GM21717 (cell line): Measurements from ENCODE around the gene CALY.

ENCODE experiments used
- ATAC-seq: cut with Tn5 transposase; IDR thresholded peaks from one replicate; pipeline ENCODE4 v1.9.1; 2021; ENCODE audit warnings: mild to moderate bottlenecking, moderate library complexity; ENCODE audit not compliant: unreplicated experiment

Gene CALY

DNA sequence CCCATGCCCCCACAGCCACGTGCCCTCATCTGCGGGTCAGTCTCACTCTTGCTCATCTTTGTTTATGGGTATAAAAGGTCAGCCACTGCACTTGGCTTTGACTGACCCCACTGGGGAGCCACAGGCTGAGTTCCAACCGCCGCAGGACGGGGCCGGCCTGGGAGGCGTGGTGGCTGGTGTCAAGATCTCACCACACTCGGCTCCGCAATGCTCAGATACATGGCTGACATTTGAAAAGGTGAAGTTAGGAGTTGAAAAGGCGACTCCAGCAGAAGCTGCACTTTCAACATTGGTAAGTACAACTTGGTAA, 42.9 kb downstream of the CALY start:
- no peak for ATAC-seq

DNA sequence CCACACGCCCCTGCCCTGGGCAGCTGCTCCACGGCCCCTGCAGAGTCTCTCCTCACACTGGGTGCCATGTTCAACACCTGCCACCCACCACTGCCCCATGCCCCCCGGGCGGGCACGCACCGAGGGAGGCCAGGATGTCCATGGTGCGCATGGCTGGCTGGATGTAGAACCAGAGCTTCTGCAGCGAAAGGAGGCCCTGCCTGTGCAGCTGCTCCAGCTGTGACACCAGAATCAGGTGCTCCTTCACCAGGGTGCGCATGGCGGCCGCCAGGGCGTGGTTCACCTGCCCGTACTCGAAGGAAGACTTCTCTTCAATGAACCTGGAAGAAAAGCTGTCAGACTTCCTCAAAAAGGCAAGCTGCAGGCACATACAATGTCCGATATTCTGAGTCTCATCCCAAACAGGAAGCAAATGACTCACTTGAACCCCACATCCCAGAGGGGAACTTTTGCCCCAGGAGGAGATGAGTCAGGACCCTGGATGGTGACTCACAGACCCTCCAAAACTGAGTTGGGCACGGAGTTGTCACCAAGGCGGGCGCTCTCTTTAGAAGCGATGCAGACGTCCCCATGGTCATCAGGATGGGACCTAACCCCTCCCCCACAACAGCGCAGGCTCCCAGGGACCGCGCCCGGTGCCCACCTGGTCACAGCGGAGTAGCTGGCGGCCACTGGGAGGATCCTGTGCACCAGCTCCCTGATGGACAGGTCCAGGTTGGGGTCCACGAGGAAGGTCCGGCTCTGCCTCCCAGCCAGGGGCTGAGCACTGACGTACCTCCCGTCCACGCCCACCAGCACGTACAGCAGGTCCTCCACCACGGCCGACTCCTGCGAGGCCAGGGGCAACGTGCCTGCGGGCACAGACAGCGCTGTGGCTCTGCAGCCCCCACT, 43.5 kb downstream of the CALY start:
- ATAC-seq: no peak

DNA sequence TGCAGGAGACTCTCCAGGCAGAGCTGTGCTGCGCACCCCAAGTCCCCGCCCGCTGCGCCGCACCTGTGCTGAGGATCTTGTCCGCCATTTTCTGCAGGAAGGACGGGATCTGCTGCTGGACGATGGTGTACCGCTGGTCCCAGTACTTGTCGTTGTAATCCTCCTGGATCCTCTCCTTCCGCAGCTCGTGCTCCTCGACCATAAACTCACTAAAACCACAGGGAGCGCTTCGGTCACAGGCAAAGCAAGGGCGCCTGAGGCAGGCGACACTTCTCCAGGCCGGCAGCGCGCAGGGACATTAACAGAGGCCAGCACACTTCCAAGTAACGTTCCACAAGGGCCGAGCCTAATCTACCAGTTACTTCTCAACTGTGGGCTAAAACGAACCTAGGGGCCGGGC, 46.9 kb downstream of the CALY start:
- ATAC-seq: no peak

DNA sequence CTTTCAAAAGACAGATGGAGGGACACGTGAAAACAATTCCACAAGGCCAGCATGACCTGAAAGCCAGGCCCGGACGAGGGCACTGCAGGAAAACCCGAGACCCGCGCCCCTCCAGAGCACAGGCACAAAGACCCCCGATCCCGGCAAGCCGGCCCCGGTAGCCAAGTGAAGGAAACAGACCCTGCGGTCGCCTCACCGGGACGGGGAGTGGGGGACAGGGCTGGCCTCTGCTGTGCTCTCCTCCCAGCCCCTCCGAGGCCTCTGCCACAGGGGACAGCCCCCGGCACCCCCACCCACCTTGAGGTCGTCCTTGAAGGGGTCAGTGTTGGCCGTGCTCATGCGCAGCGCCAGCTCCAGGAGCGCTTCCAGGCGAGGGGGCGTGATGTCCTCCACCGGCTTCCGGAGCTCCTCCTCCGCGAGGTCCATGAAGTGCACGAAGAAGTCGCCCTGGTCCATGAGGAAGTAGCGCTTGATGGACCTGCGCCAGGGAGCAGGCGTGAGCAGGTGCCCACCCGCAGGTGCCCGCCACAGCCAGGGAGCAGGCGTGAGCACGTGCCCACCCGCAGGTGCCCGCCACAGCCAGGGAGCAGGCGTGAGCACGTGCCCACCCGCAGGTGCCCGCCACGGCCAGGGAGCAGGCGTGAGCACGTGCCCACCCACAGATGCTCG, 48.7 kb downstream of the CALY start:
- no peak for ATAC-seq

DNA sequence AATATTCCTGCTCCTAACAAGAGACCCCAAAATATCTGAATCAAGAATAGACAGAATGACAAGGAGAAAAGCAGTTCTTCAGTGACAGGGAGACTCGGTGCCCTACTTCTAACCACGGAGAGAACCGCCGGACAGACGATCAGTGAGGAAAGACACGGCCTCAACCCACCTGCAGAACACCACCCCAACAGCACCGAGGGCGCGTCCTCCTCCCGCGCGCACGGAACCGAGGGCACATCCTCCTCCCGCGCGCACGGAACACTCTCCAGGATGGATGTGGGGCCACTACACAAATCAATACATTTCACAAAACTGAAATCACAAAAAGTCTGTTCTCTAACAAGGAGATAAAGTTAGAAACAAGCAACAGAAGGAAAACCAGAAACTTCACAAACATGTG, 50.3 kb downstream of the CALY start:
- no peak for ATAC-seq

DNA sequence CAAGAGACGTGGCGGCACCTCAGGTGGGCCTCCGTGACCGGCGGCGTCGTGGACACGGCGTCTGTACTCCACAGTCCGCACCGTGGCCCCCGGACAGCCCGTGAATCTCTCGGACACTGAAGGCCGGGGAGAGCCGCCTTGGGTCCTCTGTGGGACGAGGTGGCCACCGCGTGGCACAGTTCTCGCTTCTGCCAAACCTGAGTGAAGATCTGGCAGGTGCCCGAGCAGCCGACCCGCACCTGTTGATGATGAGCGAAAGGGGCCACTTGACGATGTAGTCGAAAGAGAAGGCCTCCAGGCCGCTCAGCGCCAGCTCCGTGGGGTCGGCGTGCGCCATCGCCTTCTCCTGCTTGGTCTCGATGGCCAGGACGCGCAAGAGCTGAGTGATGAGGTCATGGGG, 51.5 kb downstream of the CALY start:
- ATAC-seq: no peak

DNA sequence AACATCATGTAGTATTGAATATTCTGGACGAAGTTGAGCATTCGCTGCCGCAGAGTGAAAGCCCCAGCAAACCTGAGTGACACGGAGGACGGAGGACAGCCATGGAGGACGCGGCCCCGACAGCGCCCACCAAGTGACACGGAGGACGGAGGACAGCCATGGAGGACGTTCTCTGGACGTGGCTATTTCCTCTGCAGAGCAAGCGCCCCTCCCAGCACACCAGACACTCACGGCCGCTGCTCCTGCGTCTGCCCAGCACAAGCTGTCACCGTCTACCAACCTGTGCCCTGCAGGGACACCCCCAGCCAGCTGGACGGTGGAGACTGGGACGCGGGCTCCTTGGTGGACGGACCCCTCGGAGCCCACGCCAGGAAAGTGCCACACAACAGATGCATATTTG, 52.8 kb downstream of the CALY start:
- ATAC-seq: no peak

DNA sequence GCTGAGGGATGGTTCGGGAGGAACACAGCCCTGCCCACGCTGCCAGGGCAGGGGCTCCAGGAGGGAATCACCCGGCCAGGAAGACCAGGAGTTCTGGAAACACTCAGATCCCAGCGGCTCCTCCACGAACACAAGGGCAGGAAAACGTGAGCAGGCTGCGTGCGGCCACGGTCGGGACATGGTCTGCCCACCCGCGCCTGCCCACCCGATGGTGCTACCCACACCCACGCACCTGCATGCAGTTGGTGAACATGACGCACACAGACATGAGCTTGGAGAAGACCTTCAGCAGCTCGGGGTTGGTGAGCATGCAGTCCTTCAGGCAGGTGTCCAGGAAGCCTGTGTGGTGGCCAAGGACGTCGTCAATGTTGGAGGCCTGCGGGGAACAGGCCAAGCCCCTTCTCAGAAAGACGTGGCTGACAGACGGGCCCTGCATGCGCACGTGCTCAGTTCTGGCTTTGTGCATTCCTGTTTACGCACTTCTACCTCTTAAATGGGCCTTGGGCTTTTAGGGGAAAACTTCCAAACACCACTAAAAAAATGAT, 53.8 kb downstream of the CALY start:
- no peak for ATAC-seq

DNA sequence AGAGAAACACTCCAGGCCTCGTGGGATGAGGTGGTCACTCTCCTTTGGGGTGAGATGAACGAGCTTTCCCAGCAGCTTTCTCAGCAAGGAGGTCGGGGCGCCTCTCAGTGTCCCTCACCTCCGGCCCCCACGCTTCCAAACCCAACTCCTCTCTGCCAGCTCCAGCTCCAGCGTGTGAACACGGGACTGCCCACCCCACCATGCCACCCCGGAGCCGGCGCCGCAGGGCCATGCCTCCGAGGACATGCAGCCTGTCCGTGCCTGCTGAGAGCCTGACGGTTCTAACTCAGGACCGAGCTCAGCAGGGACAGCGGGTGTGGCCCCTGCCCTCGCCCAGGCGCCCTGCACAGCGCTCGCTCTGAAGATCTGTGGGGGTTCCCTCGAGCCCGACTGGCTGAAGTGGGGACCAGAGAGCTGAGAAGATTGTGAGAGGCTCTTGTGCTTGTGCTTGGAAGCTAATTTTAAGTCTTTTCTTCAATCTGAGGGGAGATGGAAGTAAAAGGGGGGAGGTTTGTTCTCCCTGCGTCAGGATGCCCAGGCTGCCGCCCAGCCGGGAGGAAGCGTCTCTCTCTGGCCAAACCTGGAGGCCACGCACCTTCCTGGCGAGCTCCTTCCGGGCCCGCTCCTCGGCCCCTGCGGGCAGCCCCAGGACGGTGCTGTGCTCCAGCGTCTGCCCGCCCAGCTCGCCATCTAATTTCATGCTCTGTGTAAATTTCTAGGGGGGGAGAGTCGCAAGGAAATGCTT, 54.9 kb downstream of the CALY start:
- no peak for ATAC-seq

DNA sequence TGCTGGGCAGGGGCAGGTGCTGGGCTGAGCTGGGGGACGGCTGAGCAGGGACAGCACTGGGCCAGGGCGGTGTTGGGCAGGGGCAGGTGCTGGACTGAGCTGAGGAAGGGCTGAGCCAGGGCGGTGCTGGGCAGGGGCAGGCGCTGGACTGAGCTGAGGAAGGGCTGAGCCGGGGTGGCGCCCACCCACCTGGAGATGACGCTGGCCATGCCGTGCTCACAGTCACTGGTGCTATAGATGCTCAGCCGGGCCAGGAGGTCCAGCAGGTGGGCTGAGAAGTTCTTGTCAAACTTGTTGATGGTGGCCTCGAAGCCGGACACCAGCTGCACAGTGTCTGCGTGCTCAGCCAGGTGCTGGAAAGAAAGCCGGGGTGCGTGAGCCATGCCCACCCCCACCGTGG, 55.6 kb downstream of the CALY start:
- ATAC-seq: no peak

DNA sequence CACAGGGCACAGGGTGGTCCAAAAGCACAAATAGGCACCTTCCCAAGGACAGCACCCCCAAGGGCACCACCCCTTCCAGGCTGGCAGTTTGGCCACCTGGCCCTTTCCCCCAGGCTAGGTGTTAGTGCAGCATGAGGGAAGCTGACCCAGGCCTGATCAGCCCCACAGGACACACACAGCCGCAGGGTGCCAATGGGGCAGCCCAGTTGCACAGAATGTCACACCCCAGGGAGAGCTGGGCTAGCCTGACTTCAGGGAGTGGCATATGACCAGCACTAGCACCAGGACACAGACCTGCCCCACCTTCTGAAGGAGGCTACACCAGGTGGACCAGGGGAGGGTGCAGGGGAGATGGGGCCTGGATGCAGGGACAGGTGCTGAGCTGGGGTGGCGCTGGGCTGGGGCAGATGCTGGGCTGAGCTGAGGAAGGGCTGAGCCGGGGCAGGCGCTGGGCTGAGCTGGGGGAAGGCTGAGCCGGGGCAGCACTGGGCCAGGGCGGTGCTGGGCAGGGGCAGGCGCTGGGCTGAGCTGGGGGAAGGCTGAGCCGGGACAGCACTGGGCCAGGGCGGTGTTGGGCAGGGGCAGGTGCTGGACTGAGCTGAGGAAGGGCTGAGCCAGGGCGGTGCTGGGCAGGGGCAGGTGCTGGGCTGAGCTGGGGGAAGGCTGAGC, 56.2 kb downstream of the CALY start:
- ATAC-seq: no peak

DNA sequence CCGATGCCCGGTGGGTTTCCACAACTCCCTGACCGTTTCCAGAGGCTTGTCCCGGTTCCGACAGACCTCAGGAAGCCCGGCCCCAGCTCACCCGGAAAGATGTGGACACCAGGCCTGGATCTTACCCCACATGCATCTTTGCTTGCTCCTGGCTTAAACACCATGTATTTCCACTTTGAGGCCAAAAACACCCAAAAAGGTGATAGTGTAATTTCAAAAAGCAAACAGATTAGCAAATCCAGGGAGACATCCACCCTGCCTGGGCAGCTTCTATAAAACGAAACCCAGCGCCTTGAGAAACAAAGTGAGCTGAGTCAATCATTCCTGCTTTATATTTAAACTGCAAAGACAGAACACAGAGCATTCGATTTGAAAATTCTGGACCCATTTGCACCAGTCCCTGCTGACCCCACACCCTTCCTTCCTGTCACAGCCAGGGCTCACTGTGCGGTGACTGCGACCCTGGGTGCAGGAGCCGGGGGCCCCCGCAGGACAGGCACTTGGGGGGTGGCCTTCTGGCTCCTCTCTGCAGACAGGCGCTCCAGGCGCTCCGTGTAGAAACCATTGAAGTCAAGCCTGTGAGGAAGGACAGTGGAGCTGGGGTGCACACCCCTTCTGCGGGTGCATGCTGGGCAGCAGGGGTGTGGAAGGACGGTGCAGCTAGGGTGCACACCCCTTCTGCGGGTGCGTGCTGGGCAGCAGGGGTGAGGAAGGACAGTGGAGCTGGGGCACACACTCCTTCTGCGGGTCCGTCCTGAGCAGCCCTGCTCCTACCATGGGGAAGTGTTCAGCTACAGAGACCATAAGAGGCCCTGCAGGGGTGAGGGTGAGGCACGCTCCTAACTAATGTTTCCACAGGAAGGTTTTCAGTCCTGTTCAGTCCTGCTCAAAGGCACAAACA, 57.1 kb downstream of the CALY start:
- no peak for ATAC-seq

DNA sequence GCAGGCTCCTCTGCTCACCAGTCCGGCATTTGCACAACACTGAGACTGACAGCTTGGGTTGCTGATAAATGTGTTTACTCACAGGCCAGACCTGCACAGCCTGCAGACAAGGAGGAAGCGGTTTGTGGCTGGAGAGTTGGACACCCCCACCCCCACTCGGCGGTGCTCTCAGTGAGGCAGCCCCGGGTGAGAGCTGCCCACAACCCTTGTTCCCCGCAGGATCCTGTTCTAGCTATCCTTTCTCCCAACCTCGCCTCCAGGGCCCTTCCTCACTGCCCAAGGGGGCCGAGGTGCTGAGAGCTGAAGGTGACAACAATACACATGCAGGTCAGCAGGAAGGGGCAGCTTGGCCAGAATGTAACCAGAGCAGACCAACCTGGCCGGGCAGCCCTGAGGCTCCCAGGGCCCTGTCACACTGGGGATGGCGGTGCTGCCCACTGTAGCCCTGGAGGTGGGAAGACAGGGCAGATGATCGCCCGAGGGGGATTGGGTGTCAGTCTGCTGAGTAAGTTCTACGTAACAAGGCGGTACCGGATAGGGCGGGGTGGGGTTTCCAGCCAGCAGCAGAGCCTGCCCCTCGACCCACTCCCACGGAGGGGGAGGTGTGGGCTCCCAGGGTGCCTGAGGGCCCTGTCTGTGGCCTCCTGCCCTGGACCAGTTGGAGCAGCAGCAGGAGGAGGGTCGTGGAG, 58.0 kb downstream of the CALY start:
- no peak for ATAC-seq

DNA sequence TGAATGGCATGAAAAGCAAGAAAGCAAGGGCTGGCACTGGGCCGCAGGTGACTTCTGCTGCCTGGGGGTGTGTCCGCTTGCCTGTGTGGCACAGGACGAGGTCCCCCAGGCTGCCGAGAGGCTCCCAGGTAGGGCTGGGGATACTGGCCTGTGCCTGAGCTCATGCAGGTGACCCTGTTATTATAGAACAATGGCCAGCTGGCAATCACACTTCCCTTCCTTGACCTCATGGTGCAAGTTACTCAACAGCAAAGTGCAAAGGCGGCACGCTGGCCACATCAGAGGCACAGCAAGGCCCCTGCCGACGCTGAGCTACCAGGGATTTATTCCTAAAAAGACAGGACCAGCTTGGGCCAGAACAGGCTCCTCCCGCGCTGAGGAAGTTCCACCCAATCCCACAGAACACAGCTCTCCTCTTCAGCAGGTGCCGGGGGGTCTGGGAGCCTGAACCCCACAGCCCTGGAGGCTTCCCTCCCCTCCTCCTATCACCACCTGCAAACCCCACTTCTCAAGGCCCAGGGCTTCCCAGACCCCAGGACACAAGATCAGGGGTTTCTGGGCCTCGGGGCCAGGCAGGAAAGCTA, 58.6 kb downstream of the CALY start:
- no peak for ATAC-seq

DNA sequence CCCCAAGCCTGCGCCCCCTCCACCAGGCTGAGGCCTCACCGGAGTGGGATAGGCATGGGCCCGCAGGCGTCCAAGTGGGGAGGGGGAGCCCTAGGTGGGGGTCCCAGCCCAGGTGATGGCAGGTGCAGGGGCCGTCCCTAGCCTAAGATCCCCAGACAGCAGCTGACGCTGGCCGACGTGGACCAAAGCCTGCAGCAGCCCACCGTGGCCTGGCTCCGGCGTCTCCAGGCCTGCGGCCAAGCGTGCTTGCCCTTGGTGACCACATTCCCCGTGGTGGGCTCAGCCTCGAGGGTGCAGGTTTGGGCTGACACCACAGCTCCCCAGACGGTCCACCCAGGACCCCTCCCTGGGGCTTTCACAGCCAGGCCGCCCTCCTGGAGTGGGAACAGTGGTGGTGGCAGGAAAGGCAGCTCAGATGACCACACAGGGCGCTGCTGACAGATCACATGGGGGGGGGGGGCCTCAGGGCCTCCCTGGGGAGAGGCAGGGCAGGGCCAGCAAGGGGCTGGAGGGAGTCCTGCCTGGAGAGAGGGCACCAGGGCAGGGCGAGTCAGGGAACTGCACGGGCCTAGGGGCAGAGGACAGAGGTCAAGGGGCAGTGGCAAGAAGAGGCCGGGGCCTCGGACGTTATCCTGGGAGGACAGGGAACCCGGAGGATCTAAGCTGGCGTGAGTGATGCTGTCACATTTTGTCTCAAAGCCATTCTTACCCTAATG, 59.3 kb downstream of the CALY start:
- ATAC-seq: no peak

DNA sequence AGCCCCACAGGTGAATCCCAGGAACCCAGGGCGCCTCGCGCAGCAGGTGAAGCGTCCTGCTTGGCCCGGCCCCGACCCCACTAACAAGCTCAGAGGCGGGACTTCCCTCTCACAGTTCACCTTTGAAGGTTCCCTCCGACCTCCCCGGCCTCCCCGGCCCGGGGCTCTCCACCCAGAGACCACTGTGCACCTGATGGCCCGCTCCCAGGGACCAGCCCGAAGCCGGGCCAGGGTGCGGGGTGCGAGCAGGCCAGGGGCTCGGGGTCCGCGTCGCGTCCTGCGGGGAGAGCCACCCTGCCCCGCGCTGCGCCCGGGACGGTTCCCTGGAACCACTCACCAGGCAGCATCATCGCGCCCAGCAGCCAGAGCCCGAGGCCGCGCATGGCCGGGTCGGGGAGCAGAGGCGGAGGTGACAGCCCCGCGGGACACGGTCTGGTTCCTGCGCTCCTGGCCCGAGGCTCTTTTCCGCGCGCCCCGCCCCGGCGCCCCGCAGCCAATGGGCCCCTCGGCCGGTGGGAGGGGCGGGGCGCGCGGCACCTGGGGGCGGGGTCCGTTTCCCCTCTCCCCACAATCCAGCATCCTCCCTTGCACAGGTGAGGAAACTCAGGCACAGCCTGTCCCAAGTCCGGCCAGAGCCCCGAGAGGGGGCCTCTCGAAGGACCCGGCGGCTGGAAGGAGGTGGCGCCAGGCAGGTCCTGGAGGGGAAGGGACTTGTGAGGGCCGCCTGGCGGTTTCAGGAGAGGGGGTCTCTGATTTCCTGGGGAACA, 60.1 kb downstream of the CALY start, which contains the start of gene ADAM8:
TSS of gene ADAM8 (minus strand) at position 434 of the 767 bp plus-strand sequence. CDS start at position 383, 51 bp downstream.
- peak; percentile 46 for ATAC-seq

DNA sequence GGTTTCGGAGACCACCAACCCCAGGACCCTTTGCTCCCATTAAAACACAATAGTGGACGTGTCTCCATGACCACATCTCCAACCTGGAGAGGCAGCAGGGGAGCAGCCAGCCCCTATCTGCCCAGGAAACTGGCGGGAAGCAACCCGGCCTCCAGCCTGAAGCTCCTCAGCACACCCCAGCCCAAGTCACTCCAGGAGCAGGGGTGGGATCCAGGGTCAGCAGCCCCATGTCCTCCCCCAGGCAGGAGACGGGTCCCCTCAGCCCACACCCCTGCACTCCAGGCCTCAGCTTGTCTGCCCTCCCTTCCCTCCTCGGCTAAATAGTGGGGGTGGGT, 60.6 kb downstream of the CALY start:
- ATAC-seq: peak; percentile 0

DNA sequence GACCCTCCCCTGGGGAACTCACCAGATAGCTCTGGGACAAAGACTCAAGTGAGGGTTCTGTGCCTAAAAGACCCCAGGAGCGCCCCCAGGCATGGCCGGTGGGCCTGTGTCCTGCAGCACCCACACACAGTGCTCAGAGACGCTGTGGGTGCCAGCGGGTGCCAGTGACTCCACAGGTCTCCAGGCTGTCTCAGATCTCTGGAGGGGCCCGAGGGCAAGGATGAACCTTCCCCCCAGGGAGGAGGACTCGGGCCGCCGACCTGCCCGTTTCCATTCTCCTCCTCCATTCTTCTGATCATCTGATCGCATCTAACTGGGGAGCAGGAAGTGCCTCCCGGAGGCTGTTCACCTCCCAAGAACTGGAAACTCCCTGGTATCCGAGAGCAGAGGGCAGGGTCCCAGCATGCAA, 61.0 kb downstream of the CALY start:
- ATAC-seq: peak; percentile 38
